Measurements from ENCODE around the gene EIF5AL1.
"Not testable (repeated sequence)": the region's sequence is repeated elsewhere in the genome, so short reads cannot be mapped to it uniquely, and the experiment has no call there.

The EIF5AL1 gene

DNA sequence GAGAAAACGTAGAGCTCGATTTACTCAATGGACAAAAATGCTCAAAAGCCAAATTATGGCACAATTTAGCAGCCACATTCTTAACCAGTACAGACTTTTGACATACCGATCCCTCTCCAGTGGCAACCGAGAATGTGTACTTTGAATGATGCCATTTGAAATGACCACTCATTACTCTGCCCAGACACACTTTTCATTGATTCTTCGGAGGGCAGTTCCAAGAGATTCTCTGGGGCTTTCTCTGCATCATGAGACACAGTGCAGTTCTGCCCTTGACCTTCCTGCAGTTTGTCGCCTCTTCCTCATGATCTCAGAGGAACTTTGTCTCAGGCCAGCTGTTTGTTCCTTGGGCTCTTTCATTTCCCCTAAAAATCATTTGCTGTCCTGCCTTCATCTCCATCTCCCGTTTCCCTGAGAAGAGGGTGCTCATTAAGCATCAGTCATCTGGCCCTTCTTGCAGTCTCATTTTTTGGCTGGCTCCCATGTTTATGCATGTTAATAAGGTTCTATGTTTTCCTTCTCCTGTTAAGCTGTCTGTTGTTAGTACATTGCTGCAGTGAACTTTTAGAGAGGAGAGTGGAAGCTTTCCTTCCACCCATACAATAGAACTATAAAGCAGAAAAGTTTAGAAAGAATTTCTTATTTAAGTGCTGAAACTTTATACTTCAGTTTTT lies 4.3 kb downstream of the EIF5AL1 start:
- DNase-seq = not testable (repeated sequence)

DNA sequence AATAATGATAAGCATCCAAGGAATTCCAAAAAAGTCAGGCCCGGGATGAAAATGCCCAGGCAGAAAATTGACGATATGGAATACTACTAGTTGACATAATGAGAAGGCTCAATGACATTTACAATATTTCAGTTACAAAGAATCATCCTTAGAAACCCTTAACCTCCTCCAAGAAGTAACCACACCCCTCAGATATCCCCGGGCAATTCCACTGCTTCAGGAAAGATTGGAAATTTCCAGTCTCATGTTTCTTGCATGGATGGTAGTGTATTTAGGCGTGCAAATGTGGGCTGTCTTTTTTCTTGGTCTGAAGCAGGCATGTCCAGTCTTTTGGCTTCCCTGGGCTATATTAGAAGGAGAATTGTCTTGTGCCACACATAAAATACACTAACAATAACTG lies 5.2 kb downstream of the EIF5AL1 start:
- not testable (repeated sequence) for DNase-seq

DNA sequence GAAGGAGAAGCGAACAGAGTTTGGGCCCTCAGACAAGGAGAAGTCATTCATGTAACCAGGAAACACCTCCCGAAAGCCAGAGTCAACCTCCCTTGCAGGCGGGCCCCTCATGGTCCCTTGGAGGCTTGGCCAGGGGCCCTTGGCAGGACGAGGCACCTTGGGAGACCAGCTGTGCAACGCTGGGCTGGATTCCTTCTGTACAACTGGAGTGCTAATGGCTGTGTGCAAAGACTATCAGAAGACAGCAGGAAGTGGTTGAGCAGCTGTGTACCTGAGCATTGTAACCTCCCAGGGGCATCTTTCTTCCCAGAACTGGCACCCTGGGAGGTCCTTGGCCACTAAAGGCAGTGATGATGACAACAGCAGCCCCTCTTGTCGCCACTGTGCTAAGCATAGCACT lies 9.4 kb downstream of the EIF5AL1 start:
- DNase-seq = not testable (repeated sequence)

DNA sequence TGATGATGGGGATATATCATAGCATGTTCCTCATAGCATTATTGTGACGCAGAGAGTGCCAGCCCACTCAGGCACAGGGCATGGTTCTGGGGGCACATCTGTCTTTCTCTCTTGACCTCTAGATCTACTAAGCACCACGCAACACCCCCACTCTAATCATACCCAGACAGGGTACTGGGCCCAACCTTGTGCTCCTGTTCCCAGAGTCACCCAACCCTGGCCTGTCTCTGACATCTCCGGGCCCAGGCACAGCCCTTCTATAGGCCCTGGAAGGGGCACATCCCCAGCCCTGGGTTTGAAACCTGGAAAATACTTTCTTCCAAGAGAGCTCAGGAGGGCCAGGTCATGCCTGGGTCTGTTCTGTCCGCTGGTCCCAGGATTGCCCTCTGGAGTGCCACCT lies 10.1 kb downstream of the EIF5AL1 start:
- DNase-seq = not testable (repeated sequence)

GRCh38 chr10:79523157-79523853 lies 11.0 kb downstream of the EIF5AL1 start:
- DNase-seq = not testable (repeated sequence)

- DNase-seq = not testable (repeated sequence)
These were observed 12.8 kb downstream of the EIF5AL1 start for GRCh38 chr10:79525049-79525710.

DNA sequence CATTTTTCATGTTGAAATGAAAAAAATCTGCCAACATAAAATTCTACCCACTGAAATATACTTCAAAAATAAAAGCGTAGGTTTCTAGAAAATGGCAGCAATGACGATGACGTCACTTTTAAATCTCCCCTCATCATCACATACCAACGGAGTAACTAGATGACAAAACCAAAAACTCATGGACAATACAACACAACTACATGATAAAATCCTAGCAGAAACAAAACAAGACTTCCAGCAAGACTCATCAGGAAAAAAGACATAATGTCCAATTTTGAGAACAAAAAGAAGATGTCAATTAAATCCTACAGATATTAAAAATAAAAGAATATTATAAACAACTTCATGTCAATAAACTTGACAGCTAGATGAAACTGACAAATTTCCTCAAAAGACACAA lies 15.9 kb downstream of the EIF5AL1 start:
- DNase-seq = not testable (repeated sequence)

GRCh38 chr10:79533142-79533902 lies 21.0 kb downstream of the EIF5AL1 start:
- not testable (repeated sequence) for DNase-seq

GRCh38 chr10:79533903-79534175 lies 21.5 kb downstream of the EIF5AL1 start:
- DNase-seq = not testable (repeated sequence)

GRCh38 chr10:79538311-79538710 lies 26.0 kb downstream of the EIF5AL1 start:
- not testable (repeated sequence) for DNase-seq

DNA sequence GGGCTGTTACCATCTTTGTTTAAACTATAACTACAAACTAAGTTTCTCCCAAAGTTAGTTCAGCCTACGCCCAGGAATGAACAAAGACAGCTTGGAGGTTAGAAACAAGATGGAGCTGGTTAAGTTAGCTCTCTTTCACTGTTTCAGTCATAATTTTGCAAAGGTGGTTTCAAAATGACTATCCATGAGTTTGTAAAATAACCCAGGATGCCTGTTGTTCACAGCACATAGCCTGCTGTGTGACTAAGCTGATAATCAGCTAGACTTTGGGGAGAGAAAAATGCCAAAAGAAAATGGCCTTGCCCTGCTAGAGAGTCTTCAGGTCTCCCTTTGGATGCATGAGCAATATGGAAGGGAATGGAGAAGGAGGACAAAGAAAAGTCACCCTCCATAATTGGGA lies 28.6 kb downstream of the EIF5AL1 start:
- DNase-seq = not testable (repeated sequence)

DNA sequence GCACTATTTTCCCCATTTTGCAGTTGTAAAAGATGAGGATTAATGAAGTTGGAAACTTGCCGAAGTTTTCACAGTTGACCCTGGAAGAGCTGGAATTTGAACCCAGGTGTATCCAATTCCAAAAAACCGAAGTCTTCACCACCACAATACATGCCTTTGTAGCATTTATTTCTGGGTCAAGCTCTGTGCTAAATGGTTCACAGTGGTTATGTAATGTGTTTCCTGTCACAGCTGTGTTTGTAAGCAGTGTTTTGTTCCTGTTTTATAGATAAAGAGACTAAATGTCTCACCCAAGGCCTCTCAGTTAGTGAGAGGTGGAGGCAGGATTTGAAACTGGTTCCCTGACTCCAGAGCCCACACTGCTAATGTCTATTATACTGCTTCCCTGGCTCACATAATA lies 30.3 kb downstream of the EIF5AL1 start:
- DNase-seq = no peak

GRCh38 chr10:79544408-79544807 lies 32.1 kb downstream of the EIF5AL1 start:
- not testable (repeated sequence) for DNase-seq

DNA sequence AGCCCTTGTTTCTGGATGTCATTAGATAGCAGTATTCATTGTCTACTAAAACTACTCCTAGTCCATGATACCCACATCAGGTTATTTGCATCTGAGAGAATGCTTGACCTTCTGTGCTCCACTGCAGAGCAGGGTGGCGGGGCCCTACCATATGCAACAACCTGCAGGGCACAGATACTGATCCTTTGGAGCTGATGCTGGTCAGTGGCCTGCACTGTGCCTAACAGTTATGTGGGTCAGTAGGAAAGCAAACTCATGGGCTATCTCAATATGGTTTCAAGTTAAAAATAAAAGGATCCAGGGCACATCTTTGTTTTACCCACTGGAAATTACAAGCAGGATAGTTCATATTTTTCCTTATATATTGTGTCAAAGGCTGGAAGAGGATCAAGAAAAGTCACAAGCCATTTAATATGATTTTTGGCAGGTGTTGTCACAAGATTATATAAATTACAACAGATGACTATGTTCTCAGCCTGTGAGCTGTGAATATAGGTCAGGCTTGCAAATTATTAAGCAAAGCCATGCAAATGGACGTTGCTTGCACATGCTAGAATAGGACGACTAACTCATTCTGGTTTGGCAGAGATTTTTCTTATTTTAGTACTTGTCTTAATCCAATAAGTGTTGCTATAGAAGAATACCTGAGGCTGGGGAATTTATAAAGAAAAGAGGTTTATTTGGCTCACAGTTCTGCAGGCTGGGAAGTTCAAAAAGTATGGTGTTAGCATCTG lies 32.8 kb downstream of the EIF5AL1 start:
- DNase-seq = not testable (repeated sequence)

- not testable (repeated sequence) for DNase-seq
These were observed 34.8 kb downstream of the EIF5AL1 start for GRCh38 chr10:79547128-79547527.

- DNase-seq = no peak
These were observed 35.6 kb downstream of the EIF5AL1 start for GRCh38 chr10:79547973-79548372.

- no peak for DNase-seq
These were observed 39.8 kb downstream of the EIF5AL1 start for GRCh38 chr10:79552143-79552542.

GRCh38 chr10:79555354-79556309 lies 43.3 kb downstream of the EIF5AL1 start:
- DNase-seq = no peak

DNA sequence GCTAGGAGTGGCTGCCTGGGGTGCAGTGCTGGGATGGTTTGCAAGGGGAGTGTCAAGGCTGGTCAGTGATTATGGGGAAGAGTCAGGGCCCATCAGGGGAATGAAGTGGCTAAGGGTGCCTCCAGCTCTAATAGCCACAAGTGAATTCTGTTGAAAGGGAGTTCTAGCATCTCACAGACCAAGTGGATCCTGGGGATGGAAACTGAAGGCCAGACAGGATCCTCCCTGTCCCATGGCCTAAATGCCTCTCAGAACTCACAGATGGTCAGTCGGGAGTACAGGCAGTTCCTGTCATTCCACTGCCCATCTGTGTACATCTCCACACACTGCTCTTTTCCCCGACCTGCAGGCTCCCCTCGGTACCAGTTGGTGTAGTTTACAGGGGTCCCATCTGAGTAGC lies 44.6 kb downstream of the EIF5AL1 start:
- DNase-seq = not testable (repeated sequence)

- no peak for DNase-seq
These were observed 47.4 kb downstream of the EIF5AL1 start for GRCh38 chr10:79559726-79560125.

GRCh38 chr10:79560160-79560709 lies 47.9 kb downstream of the EIF5AL1 start, which contains the start of gene SFTPA2:
TSS of gene SFTPA2 (minus strand) at chr10:79560407. CDS start at chr10:79559483, 924 bp downstream.
- DNase-seq = no peak

Data from NCI-H1105 (cell line).